ENCODE measurements around the gene GPR85. TPM values are rescaled to one million over a fixed set of nuclear protein-coding genes. Genes with fewer than 3 reads are reported as not detected.

Gene GPR85
- total and polyA plus RNA-seq, 5 donors = 3.2 to 4.4 (median 3.7) TPM

- Histone ChIP-seq H3K27me3 (ENCODE audit: control insufficient read depth, insufficient read depth) (no peaks in the 10 kb centered on the region), H3K9me3 (ENCODE audit: control insufficient read depth, low read length) (no peaks in the 10 kb centered on the region), H3K4me3 (ENCODE audit: low read length) (no peak overlapping the region), H3K4me1 (ENCODE audit: control insufficient read depth, insufficient read depth, low read length) (no peaks in the 10 kb centered on the region), H3K27ac (ENCODE audit: low read length) (no peak overlapping the region)
- intact Hi-C loops (cut with DNase I) = loop anchor here in 1 of 4 donors (5.0 to 10.0 kb wide), 2 partner anchors 48 to 89 kb away; no protein-coding TSS in a partner anchor
- DNase-seq (peak in 1 of 3 donors; percentile 29), ATAC-seq (peak in 1 of 2 donors; percentile 12)
- WGBS = 70% methylated on average over 2 of the region's 2 CpGs
Observed at GRCh38 chr7:113113912-113114311, 27.3 kb upstream of the GPR85 start.

- no peak overlapping the region for H3K4me3 ChIP-seq (ENCODE audit: low read length)
- WGBS = 57% methylated on average over 1 of the region's 1 CpG
- H3K27me3 ChIP-seq (ENCODE audit: control insufficient read depth, insufficient read depth) = no peaks in the 10 kb centered on the region
- intact Hi-C loops (cut with DNase I) = loop anchor here in 1 of 4 donors (5.0 to 10.0 kb wide), 2 partner anchors 53 to 85 kb away; no protein-coding TSS in a partner anchor
- ATAC-seq = no peak
- no peaks in the 10 kb centered on the region for H3K4me1 ChIP-seq (ENCODE audit: control insufficient read depth, insufficient read depth, low read length)
- no peak overlapping the region for H3K27ac ChIP-seq (ENCODE audit: low read length)
- no peaks in the 10 kb centered on the region for H3K9me3 ChIP-seq (ENCODE audit: control insufficient read depth, low read length)
- no peak for DNase-seq
Observed at GRCh38 chr7:113109718-113110117, 23.1 kb upstream of the GPR85 start.

- Histone ChIP-seq H3K4me1 (ENCODE audit: control insufficient read depth, insufficient read depth, low read length) (no peaks in the 10 kb centered on the region), H3K9me3 (ENCODE audit: control insufficient read depth, low read length) (no peaks in the 10 kb centered on the region), H3K27ac (ENCODE audit: low read length) (no peak overlapping the region), H3K4me3 (ENCODE audit: low read length) (peak overlapping the region; percentile 19), H3K27me3 (ENCODE audit: control insufficient read depth, insufficient read depth) (no peaks in the 10 kb centered on the region)
- intact Hi-C loops (cut with DNase I) = no loop called here
- ATAC-seq = peak; percentile 78 to 81
- DNase-seq = peak; percentile 40 to 62 (median 45)
- WGBS = 39% methylated on average over 5 of the region's 5 CpGs
Observed at GRCh38 chr7:113100121-113100603, 13.5 kb upstream of the GPR85 start.

DNA sequence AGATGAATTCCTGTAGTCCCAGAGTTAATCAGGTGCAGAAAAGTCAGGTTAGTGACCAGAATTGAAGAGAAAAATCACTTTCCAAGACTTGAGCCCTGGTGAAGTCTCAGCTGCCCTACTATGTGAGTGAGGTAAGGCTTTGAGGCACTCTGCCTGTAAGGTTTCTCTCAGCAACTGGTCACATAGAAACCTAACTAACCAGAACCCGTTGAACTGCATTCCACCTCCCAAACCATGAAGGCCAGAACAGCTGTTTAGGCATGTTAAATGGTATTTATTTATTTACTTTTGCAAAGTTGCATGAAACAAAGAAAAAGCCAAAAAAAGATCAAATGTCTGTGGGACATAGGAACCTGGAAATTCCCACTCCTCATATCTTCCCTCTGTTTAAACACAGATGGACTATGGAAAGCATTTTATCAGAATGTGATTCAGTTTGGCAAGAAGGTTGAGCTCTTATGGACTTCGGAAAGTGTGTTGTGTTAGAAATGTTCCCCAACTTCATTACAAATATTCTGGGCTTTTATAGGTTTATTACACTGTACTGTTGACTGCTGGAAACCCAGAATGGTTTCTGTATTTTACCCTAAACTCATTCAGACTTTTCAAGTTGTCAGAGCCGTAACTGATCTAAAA lies 12.8 kb upstream of the GPR85 start:
- Histone ChIP-seq H3K27ac (ENCODE audit: low read length) (peak overlapping the region; percentile 17), H3K4me1 (ENCODE audit: control insufficient read depth, insufficient read depth, low read length) (no peaks in the 10 kb centered on the region), H3K4me3 (ENCODE audit: low read length) (peak overlapping the region; percentile 19), H3K27me3 (ENCODE audit: control insufficient read depth, insufficient read depth) (no peaks in the 10 kb centered on the region), H3K9me3 (ENCODE audit: control insufficient read depth, low read length) (no peaks in the 10 kb centered on the region)
- 37% methylated on average over 3 of the region's 3 CpGs for WGBS
- DNase-seq (no peak), ATAC-seq (no peak)
- intact Hi-C loops (cut with DNase I) = no loop called here

DNA sequence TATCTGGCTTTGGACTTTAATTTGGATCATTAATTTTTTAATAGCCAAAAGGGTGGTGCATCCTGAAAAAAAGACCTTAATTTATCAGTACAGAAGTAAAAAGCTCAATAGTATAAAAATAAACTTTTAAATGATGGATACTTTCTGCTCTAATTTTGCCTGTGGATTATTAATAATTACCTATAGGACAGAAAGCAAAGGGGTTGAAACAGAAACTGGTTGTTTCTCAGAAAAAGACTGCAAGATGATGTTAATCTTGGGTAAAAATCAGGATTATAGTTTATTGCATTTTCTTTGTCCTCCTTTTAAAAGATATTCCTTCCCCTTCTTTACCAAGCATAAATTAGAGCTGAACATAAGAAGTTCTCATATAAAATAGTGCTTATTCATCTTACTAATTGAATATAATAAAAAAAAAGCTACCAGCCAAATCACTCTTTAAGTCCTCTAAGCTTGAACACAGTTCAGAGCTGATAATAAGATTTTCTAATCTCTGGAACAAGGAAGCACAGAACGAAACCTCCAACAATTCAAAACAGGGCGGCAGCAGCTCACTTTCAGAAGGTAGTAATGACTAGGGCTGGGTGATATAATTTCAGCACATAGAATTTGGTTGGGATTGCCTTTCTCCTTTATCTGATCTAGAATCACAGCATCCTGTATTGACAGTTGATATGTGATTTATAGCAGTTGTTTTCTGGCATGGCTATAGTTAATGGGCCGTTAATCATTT lies 8.1 kb upstream of the GPR85 start:
- no peaks in the 10 kb centered on the region for H3K27me3 ChIP-seq (ENCODE audit: control insufficient read depth, insufficient read depth)
- intact Hi-C loops (cut with DNase I) = no loop called here
- no peaks in the 10 kb centered on the region for H3K9me3 ChIP-seq (ENCODE audit: control insufficient read depth, low read length)
- no peak overlapping the region for H3K27ac ChIP-seq (ENCODE audit: low read length)
- no peaks in the 10 kb centered on the region for H3K4me1 ChIP-seq (ENCODE audit: control insufficient read depth, insufficient read depth, low read length)
- H3K4me3 ChIP-seq (ENCODE audit: low read length) = no peak overlapping the region
- ATAC-seq (no peak), DNase-seq (no peak)
- 63% methylated on average over 3 of the region's 3 CpGs for WGBS

DNA sequence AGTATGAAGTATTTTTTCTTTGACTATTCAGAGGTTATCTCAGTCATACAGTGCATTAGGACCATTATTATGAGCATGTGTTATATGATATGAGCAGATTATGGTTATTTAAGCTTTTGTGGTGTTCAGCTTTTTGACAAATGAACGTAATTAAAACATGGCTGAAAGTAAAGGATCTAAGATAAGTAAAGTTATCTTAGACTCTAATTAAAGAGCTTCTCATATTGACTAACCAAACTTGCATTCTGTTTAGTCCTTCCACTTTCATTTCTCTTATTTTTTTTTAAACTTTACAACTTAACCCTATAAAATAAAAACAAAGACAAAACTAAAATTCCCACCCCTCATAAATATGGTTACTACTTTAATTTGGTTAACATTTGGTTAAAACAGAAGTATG lies 6.9 kb upstream of the GPR85 start:
- no peaks in the 10 kb centered on the region for H3K9me3 ChIP-seq (ENCODE audit: control insufficient read depth, low read length)
- no peak overlapping the region for H3K27ac ChIP-seq (ENCODE audit: low read length)
- DNase-seq = no peak
- intact Hi-C loops (cut with DNase I) = no loop called here
- no peaks in the 10 kb centered on the region for H3K4me1 ChIP-seq (ENCODE audit: control insufficient read depth, insufficient read depth, low read length)
- ATAC-seq = no peak
- H3K27me3 ChIP-seq (ENCODE audit: control insufficient read depth, insufficient read depth) = no peaks in the 10 kb centered on the region
- 82% methylated on average over 1 of the region's 1 CpG for WGBS
- H3K4me3 ChIP-seq (ENCODE audit: low read length) = no peak overlapping the region

DNA sequence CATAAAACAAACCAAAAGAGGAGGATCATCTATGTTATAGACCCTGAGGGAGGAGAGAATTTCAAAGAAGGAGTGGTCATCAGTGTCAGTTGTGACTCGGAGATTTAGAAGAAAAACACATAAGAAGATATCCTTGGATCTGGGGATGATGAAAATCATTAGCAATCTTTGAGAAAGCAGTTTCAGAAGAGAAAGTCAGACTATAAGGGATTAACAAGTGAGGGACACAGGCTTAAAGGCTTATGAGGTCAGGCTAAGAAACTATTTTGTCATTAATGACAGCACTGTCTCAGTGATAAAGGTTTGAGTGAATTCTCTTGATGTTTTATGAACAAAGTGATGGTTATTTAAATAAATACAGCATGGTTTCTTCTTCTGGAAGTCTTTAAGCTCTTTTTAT lies 6.1 kb upstream of the GPR85 start:
- intact Hi-C loops (cut with DNase I) = no loop called here
- Histone ChIP-seq H3K27me3 (ENCODE audit: control insufficient read depth, insufficient read depth) (no peaks in the 10 kb centered on the region), H3K27ac (ENCODE audit: low read length) (no peak overlapping the region), H3K4me3 (ENCODE audit: low read length) (no peak overlapping the region), H3K4me1 (ENCODE audit: control insufficient read depth, insufficient read depth, low read length) (no peaks in the 10 kb centered on the region), H3K9me3 (ENCODE audit: control insufficient read depth, low read length) (no peaks in the 10 kb centered on the region)
- DNase-seq (no peak), ATAC-seq (no peak)
- WGBS = 88% methylated on average over 1 of the region's 1 CpG

- Histone ChIP-seq H3K27ac (ENCODE audit: low read length) (no peak overlapping the region), H3K4me1 (ENCODE audit: control insufficient read depth, insufficient read depth, low read length) (no peaks in the 10 kb centered on the region), H3K4me3 (ENCODE audit: low read length) (peak overlapping the region; percentile 82), H3K27me3 (ENCODE audit: control insufficient read depth, insufficient read depth) (no peaks in the 10 kb centered on the region), H3K9me3 (ENCODE audit: control insufficient read depth, low read length) (no peaks in the 10 kb centered on the region)
- intact Hi-C loops (cut with DNase I) = no loop called here
- DNase-seq = no peak
- 49% methylated on average over 15 of the region's 15 CpGs for WGBS
- ATAC-seq = peak; percentile 75 to 77
Observed at GRCh38 chr7:113087071-113087998, 708 bp upstream of the GPR85 start.

DNA sequence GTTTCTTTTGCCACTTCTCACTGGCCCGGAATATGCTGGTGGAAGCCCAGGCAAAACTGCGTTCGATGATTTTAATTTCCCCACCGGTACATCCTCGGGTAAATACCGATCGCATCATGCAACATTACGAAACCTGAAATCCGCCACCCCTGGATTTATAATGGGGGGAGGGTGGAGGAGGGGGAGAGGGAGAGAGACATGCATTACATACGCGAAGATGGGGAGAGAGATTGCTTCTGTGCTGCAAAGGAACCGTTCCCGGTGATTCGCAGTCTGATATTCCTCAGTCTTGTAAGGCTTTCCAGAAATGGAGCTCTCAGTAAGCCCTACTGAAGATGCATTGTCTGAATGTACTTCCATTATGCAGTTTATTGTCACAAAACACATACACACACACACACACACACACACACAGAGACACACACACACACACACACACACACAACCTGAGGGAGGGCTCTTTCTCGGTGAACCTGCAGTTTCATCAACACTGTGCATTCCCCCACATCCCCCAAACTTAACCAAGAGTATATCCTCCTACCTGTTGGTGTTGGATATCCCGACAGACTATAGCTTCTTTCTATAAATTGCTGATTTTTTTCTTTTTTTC lies 741 bp downstream of the GPR85 start:
- 26% methylated on average over 16 of the region's 16 CpGs for WGBS
- no peaks in the 10 kb centered on the region for H3K27me3 ChIP-seq (ENCODE audit: control insufficient read depth, insufficient read depth)
- no peak overlapping the region for H3K27ac ChIP-seq (ENCODE audit: low read length)
- no peak for DNase-seq
- no peaks in the 10 kb centered on the region for H3K9me3 ChIP-seq (ENCODE audit: control insufficient read depth, low read length)
- peak overlapping the region; percentile 27 for H3K4me3 ChIP-seq (ENCODE audit: low read length)
- no peaks in the 10 kb centered on the region for H3K4me1 ChIP-seq (ENCODE audit: control insufficient read depth, insufficient read depth, low read length)
- ATAC-seq = peak; percentile 18 to 23
- intact Hi-C loops (cut with DNase I) = no loop called here

DNA sequence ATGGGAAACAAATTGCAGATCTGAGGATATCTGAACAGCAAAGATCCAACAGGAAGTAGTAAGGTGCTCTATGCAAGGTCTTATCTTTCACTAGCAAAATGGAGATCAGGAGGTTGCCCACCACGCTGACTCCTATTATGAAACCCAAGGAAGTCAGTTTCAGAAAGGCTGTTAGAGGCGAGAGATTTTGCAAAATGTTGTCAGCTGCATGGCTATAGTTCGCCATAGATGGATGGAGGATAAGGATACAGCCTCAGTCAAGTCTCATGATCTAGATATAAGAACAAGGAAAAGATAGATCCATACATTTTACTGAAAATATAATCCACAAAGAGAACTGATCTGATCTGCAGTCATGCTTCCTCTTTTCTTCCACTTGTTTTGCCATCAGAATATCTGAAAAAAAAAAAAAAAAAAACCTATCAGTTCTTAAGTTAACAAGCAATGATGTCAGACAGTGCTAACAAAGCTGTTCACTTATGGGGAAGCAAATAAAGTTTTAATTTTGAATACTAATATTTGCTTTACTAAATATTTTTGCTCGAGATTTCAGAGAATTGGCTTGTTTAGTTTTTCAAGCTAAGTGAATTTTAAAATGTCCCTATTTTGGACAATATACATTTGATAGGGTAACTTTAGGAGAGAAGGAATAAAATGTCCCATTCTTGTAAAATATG lies 2.0 kb downstream of the GPR85 start:
- Histone ChIP-seq H3K27me3 (ENCODE audit: control insufficient read depth, insufficient read depth) (no peaks in the 10 kb centered on the region), H3K4me1 (ENCODE audit: control insufficient read depth, insufficient read depth, low read length) (no peaks in the 10 kb centered on the region), H3K9me3 (ENCODE audit: control insufficient read depth, low read length) (no peaks in the 10 kb centered on the region), H3K27ac (ENCODE audit: low read length) (no peak overlapping the region), H3K4me3 (ENCODE audit: low read length) (no peak overlapping the region)
- 81% methylated on average over 4 of the region's 4 CpGs for WGBS
- ATAC-seq (no peak), DNase-seq (no peak)
- intact Hi-C loops (cut with DNase I) = no loop called here
